Measurements from ENCODE around the gene UPP2. TPM values are rescaled to one million over a fixed set of nuclear protein-coding genes. Genes with fewer than 3 reads are reported as not detected.

The UPP2 gene
- total and polyA plus RNA-seq, 9 of the 15 experiments (the other 6 are each of a cell fraction or from before 2014, with no cell fraction given) = not detected

DNA sequence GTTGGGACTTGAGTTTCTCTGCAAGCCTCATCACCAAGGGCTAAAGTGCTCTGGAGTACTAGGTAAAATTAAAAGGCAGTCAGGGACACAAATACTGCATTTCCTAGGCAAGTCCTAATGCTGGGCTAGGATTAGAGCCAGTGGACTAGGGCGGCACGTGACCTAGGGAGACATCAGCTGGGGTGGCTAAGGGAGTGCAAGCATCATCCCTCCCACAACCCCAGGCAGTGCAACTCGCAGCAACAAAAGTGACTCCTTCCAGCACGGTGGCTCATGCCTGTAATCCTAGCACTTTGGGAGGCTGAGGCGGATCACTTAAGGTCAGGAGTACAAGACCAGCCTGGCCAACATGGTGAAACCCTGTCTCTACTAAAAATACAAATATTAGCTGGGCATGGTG, 30.7 kb upstream of the UPP2 start (continued):
- peak; percentile 40; the same call in 1 of the 2 replicates for TF ChIP-seq CEBPG (CRISPR knock-in tag; IDR thresholded peaks at IDR 0.05)
- peak in 1 of 2 experiments; percentile 72; a peak in 2 of 4 replicates for TF ChIP-seq CEBPG (tag; conservative IDR thresholded peaks at IDR 0.05 in 1 of 2, IDR thresholded peaks at IDR 0.05 in 1 of 2)
- 0 out of 2 replicates have a peak, but pooled peaks have one; percentile 6 for TF ChIP-seq JUND (IDR thresholded peaks at IDR 0.05; ENCODE audit: borderline replicate concordance, low read depth, low read length)
- no peak for TF ChIP-seq JUND (tag; IDR thresholded peaks at IDR 0.05; ENCODE audit: borderline replicate concordance, low read depth, low read length)
- TF ChIP-seq, protein P1, sequence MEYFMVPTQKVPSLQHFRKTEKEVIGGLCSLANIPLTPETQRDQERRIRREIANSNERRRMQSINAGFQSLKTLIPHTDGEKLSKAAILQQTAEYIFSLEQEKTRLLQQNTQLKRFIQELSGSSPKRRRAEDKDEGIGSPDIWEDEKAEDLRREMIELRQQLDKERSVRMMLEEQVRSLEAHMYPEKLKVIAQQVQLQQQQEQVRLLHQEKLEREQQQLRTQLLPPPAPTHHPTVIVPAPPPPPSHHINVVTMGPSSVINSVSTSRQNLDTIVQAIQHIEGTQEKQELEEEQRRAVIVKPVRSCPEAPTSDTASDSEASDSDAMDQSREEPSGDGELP (CRISPR knock-in tag; IDR thresholded peaks at IDR 0.05; ENCODE audit: borderline replicate concordance) = peak; percentile 26; the same call in 1 of the 2 replicates
- TF ChIP-seq POLR2H (tag; IDR thresholded peaks at IDR 0.05; ENCODE audit: low read depth) = peak; percentile 47; the same call in 1 of the 2 replicates
- TF ChIP-seq HNRNPH1 (optimal IDR thresholded peaks at IDR 0.05; ENCODE audit: low read depth, low read length) = no peak

DNA sequence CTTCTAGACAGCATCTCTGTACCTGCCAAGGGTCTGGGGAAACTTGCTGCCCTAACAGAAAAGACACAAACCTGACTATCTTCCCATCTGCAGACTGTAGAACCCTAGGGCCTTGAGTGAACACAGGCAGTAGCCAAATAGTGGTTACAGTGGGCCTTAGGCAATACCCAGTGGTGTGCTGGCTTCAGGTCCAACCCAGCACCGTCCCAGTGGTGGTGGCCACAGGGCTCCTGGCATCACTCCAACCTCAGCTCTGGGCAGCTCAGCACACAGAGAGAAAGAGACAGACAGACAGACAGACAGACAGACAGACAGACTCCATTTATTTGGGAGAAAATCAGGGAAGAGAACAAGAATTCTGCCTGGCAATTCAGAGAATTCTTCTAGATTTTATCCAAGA, 29.3 kb upstream of the UPP2 start:
- CTCF ChIA-PET (ENCODE audit: low intra/inter-chr PET ratio) = no interaction called here
- TF ChIP-seq, protein P2, sequence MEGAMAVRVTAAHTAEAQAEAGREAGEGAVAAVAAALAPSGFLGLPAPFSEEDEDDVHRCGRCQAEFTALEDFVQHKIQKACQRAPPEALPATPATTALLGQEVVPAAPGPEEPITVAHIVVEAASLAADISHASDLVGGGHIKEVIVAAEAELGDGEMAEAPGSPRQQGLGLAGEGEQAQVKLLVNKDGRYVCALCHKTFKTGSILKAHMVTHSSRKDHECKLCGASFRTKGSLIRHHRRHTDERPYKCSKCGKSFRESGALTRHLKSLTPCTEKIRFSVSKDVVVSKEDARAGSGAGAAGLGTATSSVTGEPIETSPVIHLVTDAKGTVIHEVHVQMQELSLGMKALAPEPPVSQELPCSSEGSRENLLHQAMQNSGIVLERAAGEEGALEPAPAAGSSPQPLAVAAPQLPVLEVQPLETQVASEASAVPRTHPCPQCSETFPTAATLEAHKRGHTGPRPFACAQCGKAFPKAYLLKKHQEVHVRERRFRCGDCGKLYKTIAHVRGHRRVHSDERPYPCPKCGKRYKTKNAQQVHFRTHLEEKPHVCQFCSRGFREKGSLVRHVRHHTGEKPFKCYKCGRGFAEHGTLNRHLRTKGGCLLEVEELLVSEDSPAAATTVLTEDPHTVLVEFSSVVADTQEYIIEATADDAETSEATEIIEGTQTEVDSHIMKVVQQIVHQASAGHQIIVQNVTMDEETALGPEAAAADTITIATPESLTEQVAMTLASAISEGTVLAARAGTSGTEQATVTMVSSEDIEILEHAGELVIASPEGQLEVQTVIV (CRISPR knock-in tag; IDR thresholded peaks at IDR 0.05; ENCODE audit: borderline replicate concordance) = no peak
- TF ChIP-seq ATF1 (CRISPR knock-in tag; IDR thresholded peaks at IDR 0.05) = no peak
- TF ChIP-seq ATF1 (tag; IDR thresholded peaks at IDR 0.05) = no peak

More for the DNA sequence above, 29.3 kb upstream of the UPP2 start:
- no peaks in the 10 kb centered on the region for H3K9me3 ChIP-seq (replicated peaks; ENCODE audit: control insufficient read depth, insufficient read depth, low read depth, low read length)
- no peaks in the 10 kb centered on the region for H4K20me1 ChIP-seq (replicated peaks; ENCODE audit: control insufficient read depth, insufficient read depth, low read length)
- no peak overlapping the region for H2AFZ ChIP-seq (ENCODE audit: low read depth, low read length)
- intact Hi-C loops (cut with micrococcal nuclease) = no loop called here
- POLR2A ChIA-PET = interaction anchor here (0.6 to 0.7 kb wide), 2 partner anchors 23 to 68 kb away, joined by 3 to 4 read pairs; no protein-coding TSS in a partner anchor
- H3K4me2 ChIP-seq (ENCODE audit: insufficient read depth, low read length) = no peak overlapping the region
- ATAC-seq (no peak), FAIRE-seq (no peak), DNase-seq (ENCODE audit: extremely low read depth in 1 of 4, low spot score in 3 of 4) (no peak)
- H3K4me1 ChIP-seq (replicated peaks in 1 of 2; ENCODE audit: control insufficient read depth in 2 of 2, insufficient read depth in 2 of 2, low read length in 2 of 2) = no peaks in the 10 kb centered on the region
- in situ Hi-C loops (cut with MboI) = no loop called here
- H3K9ac ChIP-seq (ENCODE audit: insufficient read depth in 1 of 2, low read depth in 2 of 2, low read length in 2 of 2) = no peak overlapping the region
- H3K36me3 ChIP-seq (ENCODE audit: control insufficient read depth, insufficient read depth, low read length) = no peaks in the 10 kb centered on the region
- no peak overlapping the region for H3K27ac ChIP-seq (ENCODE audit: extremely low read depth, low read depth, low read length)
- H3K79me2 ChIP-seq (ENCODE audit: control insufficient read depth, insufficient read depth, low read length) = no peaks in the 10 kb centered on the region
- 0% methylated on average over 1 of the region's 1 CpG for WGBS (ENCODE audit: insufficient coverage, low coverage, missing lambda C conversion rate)
- no peak overlapping the region for H3K4me3 ChIP-seq
- BruUV-seq (replicated peaks) = no TSS peak
- H3K9me1 ChIP-seq (ENCODE audit: control insufficient read depth, insufficient read depth, low read length) = no peaks in the 10 kb centered on the region
- peaks cover 0 to 4% of the 10 kb centered on the region in 2 experiments; a peak in 1 of 5 replicates for H3K27me3 ChIP-seq (ENCODE audit: control insufficient read depth in 2 of 2, insufficient read depth in 2 of 2, low read length in 2 of 2)

Data from K562 (cell line).